NCI-H1048 (cell line): ENCODE results near the gene ANKRD16.
"Not testable (repeated sequence)": the region's sequence is repeated elsewhere in the genome, so short reads cannot be mapped to it uniquely, and the experiment has no call there.

Experiments used
- DNase-seq: peaks from one replicate; lab custom pipeline; 2025; lab: John Stamatoyannopoulos, UW

Gene ANKRD16

GRCh38 chr10:5835446-5836095 is 54.1 kb downstream of the ANKRD16 start:
- DNase-seq: no peak

GRCh38 chr10:5833814-5834213 is 55.9 kb downstream of the ANKRD16 start:
- no peak for DNase-seq

- no peak for DNase-seq
These were observed 56.7 kb downstream of the ANKRD16 start for GRCh38 chr10:5832946-5833345.

- DNase-seq: no peak
These were observed 58.3 kb downstream of the ANKRD16 start for GRCh38 chr10:5831446-5831782.

DNA sequence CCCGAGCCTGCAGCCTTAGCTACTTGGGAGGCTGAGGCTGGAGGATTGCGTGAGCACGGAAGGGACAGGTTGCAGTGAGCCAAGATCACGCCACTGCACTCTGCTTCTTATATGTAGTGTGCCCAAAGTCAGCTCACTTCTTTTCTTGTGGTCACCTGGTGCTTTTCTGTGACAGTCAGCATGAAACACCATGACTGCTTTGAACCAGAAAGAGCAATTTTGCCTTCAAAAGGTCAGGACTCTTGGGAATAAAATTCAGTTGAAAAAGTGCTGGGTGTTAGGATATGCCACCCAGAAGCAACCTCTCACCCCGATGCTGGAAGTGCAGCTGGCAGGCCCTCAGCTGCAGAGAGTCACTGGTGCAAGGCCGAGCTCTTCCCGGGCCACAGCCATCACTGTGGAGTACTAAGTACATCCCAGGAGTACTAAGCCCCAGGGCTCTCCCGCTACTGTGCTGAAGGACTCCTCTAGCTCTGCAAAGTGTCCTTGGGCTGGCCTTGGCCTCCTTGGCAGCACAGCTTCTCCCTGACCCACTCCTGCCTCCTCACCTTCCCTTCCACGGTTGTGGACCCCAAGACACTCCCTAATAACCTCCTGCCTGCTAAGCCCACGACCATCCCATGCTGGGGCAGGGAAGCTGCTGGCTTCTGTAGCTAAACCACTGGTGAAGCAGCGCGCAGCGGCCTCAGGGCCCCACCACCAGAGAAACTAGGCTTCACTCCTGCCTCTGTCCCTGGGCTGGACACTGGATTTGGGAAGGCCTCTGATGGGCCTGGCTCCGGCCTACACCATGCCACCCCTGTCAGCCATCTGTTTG is 58.9 kb downstream of the ANKRD16 start:
- no peak for DNase-seq

- DNase-seq: no peak
These were observed 60.4 kb downstream of the ANKRD16 start for GRCh38 chr10:5829267-5829666.

- no peak for DNase-seq
These were observed 61.0 kb downstream of the ANKRD16 start for GRCh38 chr10:5828725-5829124.

DNA sequence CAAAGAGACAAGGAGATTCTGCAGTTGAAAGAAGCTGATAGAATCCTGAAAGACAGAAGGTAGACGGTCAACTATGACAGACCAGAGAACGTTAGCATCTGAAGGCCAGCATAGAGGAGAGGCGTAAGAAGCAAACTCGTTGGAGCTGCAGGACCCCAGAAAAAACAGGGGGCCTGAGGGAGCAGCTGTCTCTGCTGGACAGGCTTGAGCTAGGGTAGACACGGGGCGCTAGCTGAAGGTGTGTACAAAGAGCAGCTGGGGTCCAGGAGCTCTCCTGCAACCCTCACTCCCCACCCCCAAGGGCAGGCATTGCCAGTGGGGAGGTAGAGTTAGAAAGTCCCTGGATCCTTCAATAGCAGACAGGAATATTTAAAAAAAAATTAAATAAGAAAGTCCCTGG is 61.9 kb downstream of the ANKRD16 start:
- no peak for DNase-seq

DNA sequence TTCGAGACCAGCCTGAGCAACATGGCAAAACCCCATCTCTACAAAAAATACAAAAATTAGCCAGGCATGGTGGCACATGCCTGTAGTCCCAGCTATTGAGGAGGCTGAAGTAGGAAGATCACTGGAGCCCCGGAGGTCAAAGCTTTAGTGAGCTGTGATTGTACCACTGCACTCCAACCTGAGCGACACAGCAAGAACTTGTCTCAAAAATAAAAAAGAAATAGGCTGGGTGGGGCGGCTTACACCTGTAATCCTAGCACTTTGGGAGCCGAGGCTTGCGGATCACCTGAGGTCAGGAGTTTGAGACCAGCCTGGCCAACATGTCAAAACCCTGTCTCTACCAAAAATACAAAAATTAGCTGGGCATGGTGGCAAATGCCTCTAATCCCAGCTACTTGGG is 63.2 kb downstream of the ANKRD16 start:
- DNase-seq: not testable (repeated sequence)

GRCh38 chr10:5818894-5819293 is 70.8 kb downstream of the ANKRD16 start:
- DNase-seq: no peak

DNA sequence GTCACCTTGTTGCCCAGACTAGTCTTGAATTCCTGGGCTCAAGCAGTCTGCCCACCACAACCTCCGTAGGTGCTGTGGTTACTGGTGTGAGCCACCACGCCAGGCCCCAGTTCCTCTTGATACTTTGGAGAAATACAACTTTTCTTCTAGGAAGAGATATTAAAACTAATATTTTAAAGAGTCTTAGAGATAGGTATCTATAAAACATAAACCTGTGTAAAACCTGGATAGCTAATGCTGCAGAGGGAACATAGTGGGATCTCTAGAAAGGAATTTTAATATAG is 71.7 kb downstream of the ANKRD16 start:
- DNase-seq: no peak

DNA sequence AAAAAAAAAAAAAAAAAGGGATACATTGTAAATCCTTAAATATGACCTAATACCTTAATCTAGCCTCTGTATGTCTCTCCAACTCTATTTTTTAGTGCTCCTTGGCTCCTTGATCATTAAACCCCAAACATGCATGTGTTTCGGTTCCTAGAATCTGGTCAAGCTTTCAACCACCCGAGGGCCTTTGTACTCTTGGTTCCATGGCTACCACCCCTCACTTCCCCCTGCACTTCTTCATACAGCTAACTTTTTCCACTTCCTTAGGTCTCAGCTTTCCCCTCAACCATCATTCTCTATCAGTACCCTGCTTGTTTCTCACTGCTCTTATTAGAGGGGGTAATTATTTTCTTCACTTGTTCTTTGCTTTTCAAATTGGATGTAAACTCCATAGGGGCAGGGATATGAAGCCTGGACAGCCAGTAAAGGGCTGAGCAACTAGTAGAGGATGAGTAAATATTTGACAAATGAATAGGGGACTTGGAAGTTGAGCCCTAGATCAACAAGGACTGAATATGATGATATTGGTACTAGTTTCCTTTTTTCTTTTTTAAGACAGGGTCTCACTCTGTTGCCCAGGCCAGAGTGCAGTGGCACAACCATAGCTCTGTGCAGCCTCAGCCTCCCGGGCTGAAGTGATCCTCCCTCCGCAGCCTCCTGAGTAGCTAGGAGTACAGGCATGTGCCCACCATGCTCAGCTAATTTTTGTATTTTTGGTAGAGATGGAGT is 72.2 kb downstream of the ANKRD16 start:
- DNase-seq: no peak

DNA sequence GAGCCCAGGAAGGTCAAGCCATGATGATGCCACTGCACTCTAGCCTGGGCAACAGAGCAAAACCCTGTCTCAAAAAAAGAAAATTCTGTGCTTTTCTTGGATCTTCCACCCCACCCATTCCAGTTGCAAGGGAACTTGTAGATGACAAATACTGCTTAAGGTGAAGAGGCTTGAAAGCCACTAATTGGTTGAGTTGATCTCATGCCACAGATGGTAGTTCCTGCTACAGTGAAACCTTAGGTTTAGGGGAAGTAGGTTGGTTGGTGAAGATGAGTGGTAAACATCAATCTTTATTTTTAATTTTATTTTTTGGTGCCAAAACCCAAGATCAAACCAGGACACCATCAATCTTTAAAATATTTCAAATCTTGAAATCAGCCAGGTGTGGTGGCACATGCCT is 73.5 kb downstream of the ANKRD16 start:
- DNase-seq: no peak

DNA sequence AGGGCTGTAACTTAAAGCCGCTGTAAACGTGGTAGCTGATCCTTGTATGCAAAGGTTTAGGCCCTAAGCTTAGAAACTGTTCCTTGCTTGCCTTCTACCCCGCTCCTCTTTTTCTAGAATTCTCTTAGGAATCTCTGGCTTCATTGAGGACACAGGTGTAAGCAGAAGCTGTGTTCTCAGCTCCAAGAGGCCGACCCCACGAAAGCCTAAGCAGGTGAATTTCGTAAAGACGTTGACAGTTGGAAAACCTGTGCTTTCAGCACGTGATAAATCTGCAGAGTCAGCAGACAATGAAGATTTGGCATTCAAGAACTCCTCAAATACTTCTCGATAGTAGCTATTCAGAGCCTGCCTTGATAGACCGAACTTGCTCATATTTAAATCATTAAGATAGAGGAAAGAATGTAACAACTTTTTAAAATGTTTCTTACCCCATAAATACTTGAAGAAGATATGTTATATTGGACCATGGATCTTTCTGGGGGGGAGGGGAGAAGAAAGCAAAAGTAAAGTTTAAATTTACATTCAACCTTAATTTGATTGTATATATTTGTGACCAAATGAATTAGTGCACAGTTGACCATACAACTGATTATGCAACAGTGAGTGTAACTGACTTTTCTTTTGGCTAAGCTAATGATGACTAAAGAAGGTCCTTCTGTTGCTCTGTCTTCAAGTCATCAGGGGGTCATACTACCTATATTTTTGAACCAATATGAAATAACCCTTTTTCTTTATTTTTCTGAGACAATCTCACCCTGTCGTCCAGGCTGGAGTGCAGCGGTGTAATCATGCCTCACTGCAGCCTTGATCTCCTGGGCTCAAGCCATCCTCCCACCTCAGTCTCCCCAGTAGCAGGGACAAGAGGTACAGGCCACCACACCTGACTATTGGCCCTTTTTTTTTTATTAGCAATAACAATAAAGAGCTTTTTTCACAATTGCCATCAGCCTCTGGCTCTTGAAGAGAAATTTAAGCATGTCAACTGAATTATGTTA is 75.3 kb downstream of the ANKRD16 start:
- DNase-seq: no peak

GRCh38 chr10:5813341-5814109 is 76.2 kb downstream of the ANKRD16 start, which contains the start of gene GDI2:
GDI2 (minus strand) TSS chr10:5813434; CDS start chr10:5813258, 176 bp downstream.
- DNase-seq: peak; percentile 80

DNA sequence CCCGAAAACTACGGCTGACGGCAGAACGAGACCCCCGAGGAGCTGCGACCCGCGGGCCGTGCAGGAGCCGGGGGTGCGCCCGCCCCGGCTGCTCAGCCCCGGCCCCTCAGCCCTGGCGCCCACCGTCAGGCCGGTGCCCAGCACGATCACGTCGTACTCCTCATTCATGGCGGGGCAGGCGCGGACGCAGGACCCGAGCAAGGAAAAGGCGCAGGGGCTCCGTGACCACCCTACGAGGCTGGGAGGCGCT is 76.7 kb downstream of the ANKRD16 start:
- DNase-seq: no peak

DNA sequence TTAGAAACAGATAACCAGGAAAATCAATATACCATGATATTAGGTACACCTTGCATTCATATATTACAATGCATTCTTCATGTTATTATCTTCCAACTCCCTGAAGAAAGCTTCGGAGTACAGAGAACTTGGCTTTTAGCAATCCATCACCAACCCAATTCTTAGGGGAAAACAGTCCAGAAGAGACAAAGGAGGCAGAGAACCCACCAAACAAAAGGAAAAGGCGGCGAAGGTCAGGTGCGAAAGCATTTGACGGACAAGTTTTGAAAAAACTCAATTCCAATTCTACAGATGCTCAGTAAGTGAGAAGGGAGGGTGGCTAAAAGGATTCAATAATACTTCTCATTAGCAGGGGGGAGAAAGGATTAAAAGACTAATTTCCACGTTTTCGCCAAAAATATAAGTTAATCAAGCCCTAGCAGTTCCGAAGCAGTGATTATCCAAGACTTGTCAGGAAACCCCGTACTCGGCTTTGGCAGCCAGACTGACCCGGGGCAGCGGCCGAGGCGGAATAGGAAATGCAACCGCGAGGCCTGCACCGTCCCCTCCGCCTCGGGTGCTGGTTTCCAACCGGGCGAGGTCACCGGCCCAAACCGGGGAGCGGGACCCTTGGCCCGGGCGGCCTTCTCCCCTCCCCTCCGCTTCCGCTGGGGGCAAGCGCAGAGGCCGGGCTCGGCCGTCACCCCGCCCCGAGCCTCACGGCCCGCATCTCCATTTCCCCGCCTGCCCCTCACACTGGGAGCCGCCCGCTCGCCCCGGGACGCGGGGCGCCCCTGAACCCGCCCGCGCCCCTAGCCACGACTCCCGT is 77.2 kb downstream of the ANKRD16 start:
- no peak for DNase-seq
